Astrocyte (in vitro differentiated cells and primary cell): ENCODE data around the gene SYVN1. TPM values are rescaled to one million over a fixed set of nuclear protein-coding genes. Genes with fewer than 3 reads are reported as not detected.

Experiments
- DNase-seq: peaks from one replicate; pipeline ENCODE4 v3.0.0-alpha.2; 2010; ENCODE audit warnings: low read depth
- FAIRE-seq: peaks from 2 replicates; lab custom pipeline; 2011; peaks lifted over from hg19 to GRCh38; lab: Jason Lieb, UNC
- H2AFZ ChIP-seq: 2 replicates; pipeline ENCODE4 v1.6.0; 2012; ENCODE audit warnings: low read depth, low read length, inconsistent platforms
- H3K27ac ChIP-seq: 2 replicates; pipeline ENCODE4 v1.5.1; 2011; ENCODE audit warnings: low read depth, low read length, inconsistent platforms
- H3K27me3 ChIP-seq: 2 replicates; pipeline ENCODE4 v1.6.0; 2011; ENCODE audit warnings: low read length, inconsistent platforms; ENCODE audit not compliant: insufficient read depth
- H3K36me3 ChIP-seq: 2 replicates; pipeline ENCODE4 v1.5.1; 2011; ENCODE audit warnings: low read length, inconsistent platforms; ENCODE audit not compliant: insufficient read depth
- H3K4me1 ChIP-seq: 2 replicates; pipeline ENCODE4 v1.5.1; 2011; ENCODE audit warnings: low read length, inconsistent platforms; ENCODE audit not compliant: insufficient read depth
- H3K4me2 ChIP-seq: 2 replicates; pipeline ENCODE4 v1.6.0; 2012; ENCODE audit warnings: low read length, inconsistent platforms
- H3K4me3 ChIP-seq: 2 replicates; pipeline ENCODE4 v1.5.1; 2011; ENCODE audit warnings: low read depth, mild to moderate bottlenecking, low read length, inconsistent platforms; ENCODE audit not compliant: insufficient read depth
- H3K79me2 ChIP-seq: 2 replicates; pipeline ENCODE4 v1.6.0; 2012; ENCODE audit warnings: mild to moderate bottlenecking, low read length, inconsistent platforms; ENCODE audit not compliant: insufficient read depth
- H3K9ac ChIP-seq: 2 replicates; pipeline ENCODE4 v1.6.0; 2012; ENCODE audit warnings: mild to moderate bottlenecking, low read length, inconsistent platforms
- H3K9me3 ChIP-seq: 2 replicates; pipeline ENCODE4 v1.5.1; 2012; ENCODE audit warnings: low read depth, mild to moderate bottlenecking, low read length, inconsistent platforms; ENCODE audit not compliant: insufficient read depth
- H4K20me1 ChIP-seq: 2 replicates; pipeline ENCODE4 v1.6.0; 2012; ENCODE audit warnings: low read length, inconsistent platforms; ENCODE audit not compliant: insufficient read depth
- H3K27ac Mint-ChIP-seq: one replicate; pipeline ENCODE4 v1.8.0; 2021; ENCODE audit warnings: mild to moderate bottlenecking, mixed read lengths; ENCODE audit not compliant: unreplicated experiment
- H3K27me3 Mint-ChIP-seq: one replicate; pipeline ENCODE4 v1.8.0; 2021; ENCODE audit warnings: low read depth, mixed read lengths; ENCODE audit not compliant: unreplicated experiment
- H3K36me3 Mint-ChIP-seq: one replicate; pipeline ENCODE4 v1.8.0; 2021; ENCODE audit warnings: low read depth, mixed read lengths; ENCODE audit not compliant: unreplicated experiment
- H3K4me1 Mint-ChIP-seq: one replicate; pipeline ENCODE4 v1.8.0; 2021; ENCODE audit warnings: low read depth, mixed read lengths; ENCODE audit not compliant: unreplicated experiment
- H3K4me3 Mint-ChIP-seq: one replicate; pipeline ENCODE4 v1.8.0; 2021; ENCODE audit warnings: mild to moderate bottlenecking, moderate library complexity, mixed read lengths; ENCODE audit not compliant: unreplicated experiment
- H3K9me3 Mint-ChIP-seq: one replicate; pipeline ENCODE4 v1.8.0; 2021; ENCODE audit warnings: mild to moderate bottlenecking, mixed read lengths; ENCODE audit not compliant: unreplicated experiment
- CTCF ChIP-seq: IDR thresholded peaks from 2 replicates; pipeline ENCODE4 v1.5.1; 2011; ENCODE audit warnings: low read depth, mild to moderate bottlenecking, inconsistent platforms, low read length, moderate library complexity; ENCODE audit not compliant: insufficient read depth
- EZH2 ChIP-seq: IDR thresholded peaks from 2 replicates; pipeline ENCODE4 v1.6.1; 2012; ENCODE audit warnings: mild to moderate bottlenecking, low read length, inconsistent platforms; ENCODE audit not compliant: insufficient read depth
- total RNA-seq: library from RNA; stranded (reverse); gene quantifications from 2 replicates; pipeline ENCODE4 v1.2.1, GENCODE V29; 2021

SYVN1 gene
- total RNA-seq, 1 donor from 2014 or later: 43.0 TPM

GRCh38 chr11:65084598-65085375 lies 49.5 kb downstream of the SYVN1 start:
- peak overlapping the region; percentile 98 for H3K4me3 ChIP-seq
- peaks cover 15% of the 10 kb centered on the region for H3K4me1 ChIP-seq
- DNase-seq (no peak), FAIRE-seq (no peak)
- H3K27ac ChIP-seq: peak overlapping the region; percentile 98
- no peaks in the 10 kb centered on the region for H3K9me3 ChIP-seq
- peak overlapping the region; percentile 95 for H3K4me2 ChIP-seq
- Mint-ChIP-seq H3K27me3 (no peaks in the 10 kb centered on the region), H3K4me3 (peak overlapping the region; percentile 96), H3K27ac (peak overlapping the region; percentile 99), H3K9me3 (no peaks in the 10 kb centered on the region), H3K36me3 (peaks cover 15% of the 10 kb centered on the region), H3K4me1 (peaks cover 9% of the 10 kb centered on the region)
- H3K9ac ChIP-seq: peak overlapping the region; percentile 99
- no peak for TF ChIP-seq EZH2
- no peak for TF ChIP-seq CTCF
- peaks cover 14% of the 10 kb centered on the region for H3K36me3 ChIP-seq
- peak overlapping the region; percentile 57 for H2AFZ ChIP-seq
- H4K20me1 ChIP-seq: no peaks in the 10 kb centered on the region
- H3K79me2 ChIP-seq: peaks cover 60% of the 10 kb centered on the region
- H3K27me3 ChIP-seq: no peaks in the 10 kb centered on the region

- H3K36me3 ChIP-seq: peaks cover 13% of the 10 kb centered on the region
- H3K27ac ChIP-seq: peak within 1 kb of the TSS; percentile 98
- no peak for TF ChIP-seq CTCF
- no peak for TF ChIP-seq EZH2
- Mint-ChIP-seq H3K4me3 (peak within 1 kb of the TSS; percentile 96), H3K36me3 (peaks cover 8% of the 10 kb centered on the region), H3K27me3 (no peaks in the 10 kb centered on the region), H3K4me1 (peaks cover 9% of the 10 kb centered on the region), H3K9me3 (no peaks in the 10 kb centered on the region), H3K27ac (peak within 1 kb of the TSS; percentile 99)
- no peaks in the 10 kb centered on the region for H3K9me3 ChIP-seq
- H3K4me2 ChIP-seq: peak within 1 kb of the TSS; percentile 95
- peak within 1 kb of the TSS; percentile 86 for H2AFZ ChIP-seq
- peaks cover 62% of the 10 kb centered on the region for H3K79me2 ChIP-seq
- FAIRE-seq: no peak
- peaks cover 15% of the 10 kb centered on the region for H3K4me1 ChIP-seq
- H3K9ac ChIP-seq: peak within 1 kb of the TSS; percentile 99
- H4K20me1 ChIP-seq: no peaks in the 10 kb centered on the region
- peak within 1 kb of the TSS; percentile 98 for H3K4me3 ChIP-seq
- DNase-seq: peak; percentile 87
- no peaks in the 10 kb centered on the region for H3K27me3 ChIP-seq
These were observed 50.3 kb downstream of the SYVN1 start, which contains the start of the genes CDCA5 and ZFPL1 for GRCh38 chr11:65083834-65084597. Gene CDCA5, minus strand, starts transcription at chr11:65084040. Its CDS starts 62 bp downstream, at chr11:65083978. Gene ZFPL1, plus strand, starts transcription at chr11:65084222. Its CDS starts 477 bp downstream, at chr11:65084699.
